Ovary (tissue), 9 donors: ENCODE data around the gene MAML2. TPM values are rescaled to one million over a fixed set of nuclear protein-coding genes. Genes with fewer than 3 reads are reported as not detected.

Source experiments
- DNase-seq, 5 donors: peaks; one replicate each; pipeline ENCODE4 v3.0.0-alpha.2; 2019 to 2020
- H3K27ac ChIP-seq, 2 donors: fragments of 200-600 bp; one replicate each; pipeline versions ENCODE4 v1.5.1 to v1.8.0; 2019 to 2022
- H3K27me3 ChIP-seq: fragments of 200-600 bp; one replicate; pipeline ENCODE4 v1.8.0; 2022
- H3K36me3 ChIP-seq: fragments of 200-600 bp; sonication (generic); one replicate; pipeline ENCODE4 v1.5.1; 2019
- H3K4me1 ChIP-seq: one replicate; pipeline ENCODE4 v1.8.1; 2013; ENCODE audit warnings: mild to moderate bottlenecking, moderate library complexity; ENCODE audit not compliant: insufficient read depth
- H3K4me3 ChIP-seq: fragments of 200-600 bp; sonication (generic); one replicate; pipeline ENCODE4 v1.5.1; 2017
- H3K9me3 ChIP-seq, 2 donors: fragments of 200-600 bp in 1 of 2; sonication (generic) in 1 of 2; one replicate each; pipeline versions ENCODE4 v1.5.1 to v1.8.1; 2013 to 2019; ENCODE audit warnings: mild to moderate bottlenecking in 1 of 2, moderate library complexity in 1 of 2
- CTCF ChIP-seq, 3 donors: fragments of 450-650 bp in 2 of 3; fragments of 200-600 bp in 1 of 3; IDR thresholded peaks; one replicate each; pipeline versions ENCODE4 v1.5.1 to v1.8.0; 2016 to 2022; ENCODE audit warnings: antibody characterized with exemption in 3 of 3, mild to moderate bottlenecking in 1 of 3
- EP300 ChIP-seq: sonication (generic); formaldehyde crosslinking; IDR thresholded peaks from one replicate; pipeline ENCODE4 v1.6.1; 2017; ENCODE audit warnings: antibody characterized with exemption
- POLR2A ChIP-seq: fragments of 450-650 bp; IDR thresholded peaks from one replicate; pipeline ENCODE4 v1.6.1; 2017; ENCODE audit warnings: antibody characterized with exemption, mild to moderate bottlenecking, moderate library complexity
- WGBS, 3 donors: extraction: QIAGEN DNeasy Blood & Tissue Kit in 1 of 3; methylation state at CpG; one replicate each; pipeline versions ENCODE4 v1.1.5 to v1.1.7; 2013 to 2017; 5-methylcytosine and 5-hydroxymethylcytosine counted together
- intact Hi-C, 4 donors: fragments of 100-400 bp; cut with DNase I; formaldehyde crosslinking; loops; one replicate each; pipeline versions ENCODE4 v1.11.0 to v1.15.1; 2022 to 2023
- polyA plus RNA-seq, 2 donors: library from polyadenylated mRNA; stranded (reverse); fragments of 200-250 nt in 1 of 2; fragments of 350-450 nt in 1 of 2; fragmentation: Illumina TruSeq in 1 of 2; extraction: RNeasy Lipid Tissue Mini Kit (QIAGEN cat#74804) in 1 of 2; gene quantifications; one replicate each; pipeline ENCODE4 v1.2.3, GENCODE V29; 2013 to 2014
- total RNA-seq, 7 donors: library from RNA; depleted of rRNA in 2 of 7; stranded (reverse); fragments of >200 nt in 2 of 7; fragmentation: NEBNext Ultra II Directional in 3 of 7; extraction: Animal tissue kit (Norgen Biotek cat#: 25700) in 3 of 7; gene quantifications; one replicate each; pipeline versions ENCODE4 v1.1.0 to v1.2.4, GENCODE V29; 2016 to 2023
- donor health status: DM: no; HTN: no; CAD: no; lungs with moderate emphysema.
- donor health status: DM: no; HTN: no; CAD: no.
- donor health status: Bipolar disorder and iron deficiency.
- donor health status: DM: yes; HTN: yes; CAD: no.
- donor health status: DM: no; HTN: no; CAD: no.
- donor health status: DM: yes; HTN: yes; CAD: no.

Gene MAML2
- total and polyA plus RNA-seq, 9 donors, result 7.3 to 17.5 (median 14.6) TPM

DNA sequence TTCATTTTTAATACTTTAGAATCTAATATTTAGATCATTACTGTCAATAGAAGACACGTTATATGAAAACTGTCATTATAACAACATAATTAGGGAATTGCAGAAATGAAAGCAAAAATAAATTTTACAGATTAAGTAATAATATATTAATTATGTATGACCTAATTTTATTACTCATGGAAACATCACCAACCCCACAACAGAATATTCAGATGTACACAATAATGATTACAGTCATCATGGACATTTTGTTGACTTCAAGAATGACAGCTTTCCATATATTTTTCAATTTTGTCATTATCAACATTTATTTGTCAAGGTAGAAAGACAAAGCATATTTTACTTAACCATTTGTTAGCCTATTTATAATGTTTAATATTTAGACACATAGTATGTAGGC lies 119.9 kb downstream of the MAML2 start:
- Histone ChIP-seq H3K4me3 (no peak overlapping the region), H3K27ac (no peak overlapping the region), H3K36me3 (no peaks in the 10 kb centered on the region), H3K4me1 (peaks cover 9% of the 10 kb centered on the region), H3K27me3 (no peaks in the 10 kb centered on the region), H3K9me3 (no peaks in the 10 kb centered on the region)
- no peak for TF ChIP-seq POLR2A
- TF ChIP-seq EP300, result no peak
- no peak for TF ChIP-seq CTCF (IDR thresholded peaks at IDR 0.05)
- intact Hi-C loops, result no loop called here
- 94 to 97% (median 97%) methylated on average over 1 of the region's 1 CpG for WGBS, 3 donors
- no peak for DNase-seq

- intact Hi-C loops, result no loop called here
- TF ChIP-seq EP300, result no peak
- no peak for TF ChIP-seq CTCF (IDR thresholded peaks at IDR 0.05)
- TF ChIP-seq POLR2A, result no peak
- Histone ChIP-seq H3K27me3 (no peaks in the 10 kb centered on the region), H3K27ac (no peak overlapping the region), H3K36me3 (no peaks in the 10 kb centered on the region), H3K4me1 (peaks cover 5% of the 10 kb centered on the region), H3K4me3 (no peak overlapping the region), H3K9me3 (no peaks in the 10 kb centered on the region)
- DNase-seq, result no peak
- WGBS, 3 donors, result 91 to 93% (median 93%) methylated on average over 6 of the region's 6 CpGs
These were observed 120.9 kb downstream of the MAML2 start for GRCh38 chr11:96222102-96222501.

DNA sequence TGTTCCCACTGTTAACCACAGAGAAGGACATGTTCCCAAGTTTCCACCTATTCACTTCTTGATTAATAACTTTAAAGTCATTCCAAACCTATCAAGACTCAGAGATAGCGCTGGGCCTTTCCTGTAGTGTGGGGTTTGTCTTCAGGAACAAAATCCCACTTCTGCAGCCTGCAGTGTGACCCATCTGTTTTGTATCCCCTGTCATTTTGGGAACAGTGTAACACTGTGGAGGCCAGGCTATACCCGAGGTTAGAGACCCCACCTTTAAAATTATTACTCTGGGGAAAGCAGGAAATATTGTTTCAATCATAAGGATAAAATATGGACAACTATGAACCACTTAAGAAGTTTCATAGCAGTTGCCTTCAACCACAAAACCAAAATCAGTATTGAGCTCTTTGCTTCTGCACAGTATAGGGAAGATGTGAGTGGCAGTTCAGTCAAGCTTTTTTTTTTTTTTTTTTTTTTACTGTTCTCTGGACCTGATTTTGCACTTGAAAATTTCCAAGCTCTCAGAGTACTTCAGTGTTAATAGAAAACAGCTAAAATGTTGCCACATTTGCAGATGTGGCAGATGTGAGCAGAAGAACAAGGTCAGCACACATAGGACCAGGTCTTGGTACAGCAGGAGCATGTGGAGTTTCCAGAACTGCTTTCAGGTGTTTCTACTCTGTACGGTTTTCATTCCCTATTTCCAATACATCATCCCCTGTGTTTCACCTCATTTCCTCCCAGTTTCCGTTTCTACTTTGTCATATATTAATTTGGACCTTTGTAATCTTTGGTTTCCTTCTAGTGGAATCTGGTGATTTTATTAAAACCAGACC lies 121.5 kb downstream of the MAML2 start:
- intact Hi-C loops, result no loop called here
- Histone ChIP-seq H3K9me3 (no peaks in the 10 kb centered on the region), H3K27ac (no peak overlapping the region), H3K4me3 (no peak overlapping the region), H3K36me3 (no peaks in the 10 kb centered on the region), H3K27me3 (no peaks in the 10 kb centered on the region), H3K4me1 (peaks cover 5% of the 10 kb centered on the region)
- no peak for DNase-seq
- 65 to 73% (median 65%) methylated on average over 4 of the region's 4 CpGs for WGBS, 3 donors
- no peak for TF ChIP-seq POLR2A

GRCh38 chr11:96219981-96220623 lies 122.9 kb downstream of the MAML2 start:
- H3K27me3 ChIP-seq, result no peaks in the 10 kb centered on the region
- intact Hi-C loops, result no loop called here
- TF ChIP-seq EP300 (no peak), POLR2A (no peak), CTCF (IDR thresholded peaks at IDR 0.05) (no peak)
- H3K9me3 ChIP-seq, result no peaks in the 10 kb centered on the region
- H3K27ac ChIP-seq, result no peak overlapping the region
- no peak for DNase-seq
- no peak overlapping the region for H3K4me3 ChIP-seq
- H3K36me3 ChIP-seq, result no peaks in the 10 kb centered on the region
- WGBS, 3 donors, result 52 to 53% (median 53%) methylated on average over 3 of the region's 3 CpGs
- peaks cover 8% of the 10 kb centered on the region for H3K4me1 ChIP-seq

- intact Hi-C loops, result no loop called here
- DNase-seq, result no peak
- TF ChIP-seq POLR2A, result no peak
- no peak overlapping the region for H3K4me3 ChIP-seq
- no peaks in the 10 kb centered on the region for H3K36me3 ChIP-seq
- 59 to 86% (median 77%) methylated on average over 3 of the region's 3 CpGs for WGBS, 3 donors
- H3K27me3 ChIP-seq, result no peaks in the 10 kb centered on the region
- no peaks in the 10 kb centered on the region for H3K9me3 ChIP-seq
- H3K4me1 ChIP-seq, result peaks cover 10% of the 10 kb centered on the region
- no peak overlapping the region for H3K27ac ChIP-seq
These were observed 124.1 kb downstream of the MAML2 start for GRCh38 chr11:96218901-96219300.
